Panc1 (cell line): Measurements from ENCODE around the gene ICOSLG.

Experiments
- CTCF ChIP-seq: fragments of 450-650 bp; IDR thresholded peaks from 2 replicates; pipeline ENCODE4 v1.5.1; 2017; ENCODE audit warnings: mild to moderate bottlenecking
- POLR2AphosphoS5 ChIP-seq: IDR thresholded peaks from 2 replicates; pipeline ENCODE4 v1.6.1; 2012; ENCODE audit warnings: mild to moderate bottlenecking, low read depth, low read length, moderate library complexity

GRCh38 chr21:44263768-44264167 is 23.0 kb upstream of the ICOSLG start:
- TF ChIP-seq CTCF = no peak
- TF ChIP-seq POLR2AphosphoS5 = no peak
